ENCODE results near the gene LRRC4C. TPM values are rescaled to one million over a fixed set of nuclear protein-coding genes. Genes with fewer than 3 reads are reported as not detected.

LRRC4C gene
- total RNA-seq, 2 donors from 2014 or later, result 1.3 TPM; not detected in 1

GRCh38 chr11:41113160-41113559, 346.3 kb downstream of the LRRC4C start:
- Histone ChIP-seq H3K4me1 (no peaks in the 10 kb centered on the region), H3K27me3 (no peaks in the 10 kb centered on the region), H3K9me3 (no peaks in the 10 kb centered on the region), H3K36me3 (replicated peaks in 1 of 2; ENCODE audit: insufficient read depth in 1 of 2, low read depth in 2 of 2) (no peaks in the 10 kb centered on the region), H3K4me3 (no peak overlapping the region), H3K27ac (no peak overlapping the region)
- DNase-seq (no peak), ATAC-seq (no peak)
- intact Hi-C loops (cut with DNase I), result no loop called here
- 33 to 37% methylated on average over 2 of the region's 2 CpGs for WGBS, 2 donors
- no peak for TF ChIP-seq POLR2A (IDR thresholded peaks at IDR 0.05)
- TF ChIP-seq CTCF (IDR thresholded peaks at IDR 0.05), result no peak

GRCh38 chr11:41110527-41110926, 348.9 kb downstream of the LRRC4C start:
- Histone ChIP-seq H3K27ac (no peak overlapping the region), H3K9me3 (no peaks in the 10 kb centered on the region), H3K27me3 (no peaks in the 10 kb centered on the region), H3K4me3 (no peak overlapping the region), H3K36me3 (replicated peaks in 1 of 2; ENCODE audit: insufficient read depth in 1 of 2, low read depth in 2 of 2) (no peaks in the 10 kb centered on the region), H3K4me1 (no peaks in the 10 kb centered on the region)
- no peak for ATAC-seq
- intact Hi-C loops (cut with DNase I), result no loop called here
- no peak for TF ChIP-seq POLR2A (IDR thresholded peaks at IDR 0.05)
- TF ChIP-seq CTCF (IDR thresholded peaks at IDR 0.05), result no peak
- no peak for DNase-seq
- 53 to 58% methylated on average over 4 of the region's 4 CpGs for WGBS, 2 donors

GRCh38 chr11:41102471-41102870, 357.0 kb downstream of the LRRC4C start:
- no peaks in the 10 kb centered on the region for H3K36me3 ChIP-seq (replicated peaks in 1 of 2; ENCODE audit: insufficient read depth in 1 of 2, low read depth in 2 of 2)
- intact Hi-C loops (cut with DNase I), result no loop called here
- no peaks in the 10 kb centered on the region for H3K27me3 ChIP-seq
- DNase-seq, result no peak
- H3K9me3 ChIP-seq, result no peaks in the 10 kb centered on the region
- H3K4me3 ChIP-seq, result no peak overlapping the region
- no peaks in the 10 kb centered on the region for H3K4me1 ChIP-seq
- ATAC-seq, result no peak
- TF ChIP-seq POLR2A (IDR thresholded peaks at IDR 0.05) (no peak), CTCF (IDR thresholded peaks at IDR 0.05) (no peak)
- 67 to 76% methylated on average over 4 of the region's 4 CpGs for WGBS, 2 donors
- no peak overlapping the region for H3K27ac ChIP-seq

- Histone ChIP-seq H3K4me3 (no peak overlapping the region), H3K36me3 (replicated peaks in 1 of 2; ENCODE audit: insufficient read depth in 1 of 2, low read depth in 2 of 2) (no peaks in the 10 kb centered on the region), H3K9me3 (no peaks in the 10 kb centered on the region), H3K27ac (no peak overlapping the region), H3K4me1 (no peaks in the 10 kb centered on the region), H3K27me3 (no peaks in the 10 kb centered on the region)
- intact Hi-C loops (cut with DNase I), result no loop called here
- DNase-seq (no peak), ATAC-seq (no peak)
- TF ChIP-seq CTCF (IDR thresholded peaks at IDR 0.05) (no peak), POLR2A (IDR thresholded peaks at IDR 0.05) (no peak)
- 26 to 30% methylated on average over 1 of the region's 1 CpG for WGBS, 2 donors
Observed at GRCh38 chr11:41099654-41100053, 359.8 kb downstream of the LRRC4C start.

- Histone ChIP-seq H3K36me3 (replicated peaks in 1 of 2; ENCODE audit: insufficient read depth in 1 of 2, low read depth in 2 of 2) (no peaks in the 10 kb centered on the region), H3K9me3 (no peaks in the 10 kb centered on the region), H3K27ac (no peak overlapping the region), H3K4me1 (no peaks in the 10 kb centered on the region), H3K27me3 (no peaks in the 10 kb centered on the region), H3K4me3 (no peak overlapping the region)
- TF ChIP-seq POLR2A (IDR thresholded peaks at IDR 0.05), result no peak
- no peak for TF ChIP-seq CTCF (IDR thresholded peaks at IDR 0.05)
- ATAC-seq (no peak), DNase-seq (no peak)
- intact Hi-C loops (cut with DNase I), result no loop called here
- WGBS, 2 donors, result 15 to 24% methylated on average over 1 of the region's 1 CpG
Observed at GRCh38 chr11:41085123-41085522, 374.3 kb downstream of the LRRC4C start.
